GM10248 (cell line): ENCODE results near the gene PABPN1.

Experiments used
- CTCF ChIA-PET: fragments of 300-600 bp; sonication (Branson Sonifier 250); formaldehyde crosslinking; extraction: SDS; loops from one replicate; lab custom pipeline; 2021; ENCODE audit warnings: antibody characterized with exemption; lab: Yijun Ruan, JAX
- POLR2A ChIA-PET: fragments of 350-650 bp; sonication (Branson Sonifier 250); formaldehyde crosslinking; extraction: SDS; loops from one replicate; lab custom pipeline; 2020; ENCODE audit warnings: antibody characterized with exemption; lab: Yijun Ruan, JAX
- DNase-seq: peaks from one replicate; pipeline ENCODE4 v3.0.0; 2012; ENCODE audit errors: extremely low spot score
- CTCF ChIP-seq: IDR thresholded peaks from 2 replicates; pipeline ENCODE4 v1.5.1; 2012; ENCODE audit warnings: mild to moderate bottlenecking, low read depth; ENCODE audit errors: extremely low read depth, missing control alignments, control extremely low read depth

PABPN1 gene

DNA sequence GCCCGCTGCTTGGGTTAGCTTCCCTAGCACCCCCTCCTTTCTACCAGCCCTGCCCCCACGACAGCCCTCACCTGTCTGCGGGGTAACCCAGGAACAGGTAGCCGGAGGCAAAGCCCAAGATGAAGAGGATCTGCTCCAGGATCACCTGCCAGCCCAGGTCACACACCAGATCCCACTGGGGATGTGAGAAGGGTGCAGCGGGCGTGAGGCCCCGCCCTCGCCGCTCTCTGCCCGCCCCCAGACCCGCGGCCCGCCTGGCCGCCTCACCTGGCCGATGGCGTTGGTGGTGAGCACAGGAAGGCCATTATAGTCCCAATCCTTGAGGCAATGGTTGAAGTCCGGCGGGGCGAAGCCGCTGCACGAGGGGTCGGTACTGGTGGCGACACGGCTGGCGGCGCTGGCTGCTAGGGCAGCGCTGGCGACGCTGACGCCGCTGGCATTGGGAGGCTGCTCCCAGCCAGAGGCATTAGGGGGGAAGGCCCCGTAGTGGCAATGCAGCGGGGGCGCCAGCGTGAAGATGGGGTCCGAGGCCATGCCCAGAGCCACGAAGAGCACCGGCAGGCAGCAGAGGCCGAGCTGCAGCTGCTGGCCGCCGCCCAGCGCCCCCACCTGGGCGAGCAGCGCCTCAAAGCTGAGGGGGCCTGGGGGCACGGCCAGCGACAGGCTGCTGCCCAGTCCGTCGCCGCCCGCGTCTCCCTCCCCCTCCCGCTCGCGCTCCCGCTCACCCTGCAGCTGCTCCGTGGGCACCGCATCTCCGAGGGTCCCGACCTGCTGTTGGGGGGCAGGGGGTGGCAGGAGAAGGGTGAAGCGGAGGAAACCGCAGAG is 30.6 kb downstream of the PABPN1 start:
- CTCF ChIA-PET = interaction anchor here (1.3 to 1.6 kb wide), 2 partner anchors 28 to 88 kb away, joined by 3 to 6 read pairs; no protein-coding TSS in a partner anchor
- POLR2A ChIA-PET = no interaction called here
- no peak for DNase-seq
- no peak for TF ChIP-seq CTCF

DNA sequence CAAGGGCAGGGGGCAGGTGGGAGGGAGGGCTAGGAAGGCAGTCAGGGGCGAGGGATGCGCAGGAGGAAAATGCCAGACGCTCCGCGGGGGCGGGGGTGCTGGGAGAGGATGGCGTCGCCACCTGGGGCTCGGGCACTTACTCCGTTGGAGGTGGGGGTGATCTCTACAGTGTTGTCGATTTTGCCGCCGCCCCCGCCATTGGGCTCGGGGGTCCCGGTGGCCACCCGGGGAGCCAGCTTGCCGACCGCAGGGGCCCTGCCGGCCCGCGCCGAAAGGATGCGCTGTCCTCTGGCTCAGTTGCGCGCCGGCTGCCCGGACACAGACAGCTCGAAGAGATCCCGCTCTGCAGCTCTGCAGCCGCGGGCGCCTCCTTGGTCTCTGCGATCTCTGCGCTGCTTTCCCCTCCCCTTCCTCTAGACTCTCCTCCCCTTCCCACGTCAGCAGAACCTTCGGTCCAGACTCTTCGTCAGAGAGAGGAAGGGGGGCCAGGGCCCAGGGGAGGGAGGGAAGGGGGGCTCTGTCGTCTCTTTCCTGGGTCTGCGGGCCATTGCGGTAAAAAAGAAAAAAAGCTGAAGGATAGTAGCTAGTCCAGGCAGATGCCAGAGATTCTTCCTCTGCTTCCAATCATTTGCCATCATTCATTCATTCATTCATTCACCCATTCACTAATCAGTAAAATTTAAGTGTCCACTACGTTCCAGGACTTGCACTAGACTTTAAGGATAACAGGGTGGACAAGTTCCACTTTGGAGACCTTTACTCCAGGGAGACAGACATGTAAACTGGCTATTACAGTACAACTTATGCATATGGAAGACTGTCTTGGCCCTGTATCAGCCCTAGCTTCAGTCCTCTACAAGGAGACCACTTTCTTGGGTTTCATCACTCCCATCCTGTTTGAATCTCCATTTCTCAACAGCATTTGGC is 31.5 kb downstream of the PABPN1 start, which contains the start of gene SLC22A17:
SLC22A17 (minus strand) TSS at position 382 of the 927 bp plus-strand sequence.
- ChIA-PET POLR2A (no interaction called here), CTCF (interaction anchor here (1.3 to 1.6 kb wide), 3 partner anchors 26 to 89 kb away, joined by 3 to 6 read pairs (median 3); no protein-coding TSS in a partner anchor)
- DNase-seq = no peak
- TF ChIP-seq CTCF = no peak

- TF ChIP-seq CTCF = no peak
- ChIA-PET POLR2A (no interaction called here), CTCF (interaction anchor here (0.7 to 1.6 kb wide), 4 partner anchors 26 to 90 kb away, joined by 3 to 6 read pairs (median 3); no protein-coding TSS in a partner anchor)
- no peak for DNase-seq
These were observed 32.1 kb downstream of the PABPN1 start for GRCh38 chr14:23353433-23353780.

DNA sequence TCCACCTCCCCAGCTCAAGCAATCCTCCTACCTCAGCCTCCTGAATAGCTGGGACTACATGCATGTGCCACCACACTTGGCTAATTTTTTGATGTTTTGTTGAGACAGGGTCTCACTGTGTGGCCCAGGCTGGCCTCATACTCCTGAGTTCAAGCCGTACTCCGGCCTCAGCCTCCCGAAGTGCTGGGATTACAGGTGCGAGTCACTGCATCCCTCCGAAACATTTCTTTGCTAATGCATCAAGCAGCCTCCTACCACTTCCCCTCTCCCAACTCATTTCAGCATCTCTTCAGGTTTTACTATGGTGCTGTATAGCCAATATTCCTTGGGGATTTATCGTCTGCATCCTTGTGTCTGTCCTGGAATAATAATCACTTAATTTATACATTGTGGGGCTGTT is 33.7 kb downstream of the PABPN1 start:
- ChIA-PET POLR2A (no interaction called here), CTCF (interaction anchor here (1.0 to 1.5 kb wide), 2 partner anchors 234 to 278 kb away, joined by 3 to 4 read pairs; no protein-coding TSS in a partner anchor)
- no peak for DNase-seq
- no peak for TF ChIP-seq CTCF

- no peak for TF ChIP-seq CTCF
- ChIA-PET POLR2A (no interaction called here), CTCF (no interaction called here)
- no peak for DNase-seq
These were observed 34.7 kb downstream of the PABPN1 start for GRCh38 chr14:23355871-23356435.

GRCh38 chr14:23356662-23357061 is 35.4 kb downstream of the PABPN1 start:
- no peak for DNase-seq
- ChIA-PET POLR2A (no interaction called here), CTCF (no interaction called here)
- TF ChIP-seq CTCF = no peak
